ENCODE results near the gene ZPR1.

Gene ZPR1

GRCh38 chr11:116800610-116801009, 12.8 kb upstream of the ZPR1 start:
- in situ Hi-C loops (cut with HindIII; ENCODE audit: low sequenced_read_pairs) = no loop called here
- no peak overlapping the region for H3K4me3 ChIP-seq (ENCODE audit: low read depth, low read length)
- DNase-seq (ENCODE audit: low read depth) = no peak
- no peak for TF ChIP-seq CTCF (IDR thresholded peaks at IDR 0.05; ENCODE audit: low read depth, low read length, missing control alignments)

DNA sequence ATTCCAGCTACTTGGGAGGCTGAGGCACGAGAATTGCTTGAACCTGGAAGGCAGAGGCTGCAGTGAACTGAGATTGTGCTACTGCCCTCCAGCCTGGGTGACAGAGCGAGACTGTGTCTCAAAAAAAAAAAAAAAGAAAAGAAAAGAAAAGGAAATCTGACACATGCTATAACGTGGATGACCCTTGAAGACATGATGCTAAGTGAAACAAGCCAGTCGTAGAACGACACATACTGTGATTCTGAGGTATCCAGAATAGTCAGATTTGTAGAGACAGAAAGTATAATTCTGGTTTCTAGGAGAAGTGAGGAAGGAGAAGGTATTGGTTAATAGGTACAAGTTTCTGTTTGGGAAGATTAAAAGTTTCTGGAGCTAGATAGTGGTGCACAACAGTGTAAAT, 10.5 kb upstream of the ZPR1 start:
- DNase-seq (ENCODE audit: low read depth) = no peak
- in situ Hi-C loops (cut with HindIII; ENCODE audit: low sequenced_read_pairs) = no loop called here
- TF ChIP-seq CTCF (IDR thresholded peaks at IDR 0.05; ENCODE audit: low read depth, low read length, missing control alignments) = no peak
- H3K4me3 ChIP-seq (ENCODE audit: low read depth, low read length) = no peak overlapping the region

- DNase-seq (ENCODE audit: low read depth) = no peak
- no peak for TF ChIP-seq CTCF (IDR thresholded peaks at IDR 0.05; ENCODE audit: low read depth, low read length, missing control alignments)
- H3K4me3 ChIP-seq (ENCODE audit: low read depth, low read length) = no peak overlapping the region
- in situ Hi-C loops (cut with HindIII; ENCODE audit: low sequenced_read_pairs) = no loop called here
Measured at GRCh38 chr11:116797816-116798215, 10.0 kb upstream of the ZPR1 start.

DNA sequence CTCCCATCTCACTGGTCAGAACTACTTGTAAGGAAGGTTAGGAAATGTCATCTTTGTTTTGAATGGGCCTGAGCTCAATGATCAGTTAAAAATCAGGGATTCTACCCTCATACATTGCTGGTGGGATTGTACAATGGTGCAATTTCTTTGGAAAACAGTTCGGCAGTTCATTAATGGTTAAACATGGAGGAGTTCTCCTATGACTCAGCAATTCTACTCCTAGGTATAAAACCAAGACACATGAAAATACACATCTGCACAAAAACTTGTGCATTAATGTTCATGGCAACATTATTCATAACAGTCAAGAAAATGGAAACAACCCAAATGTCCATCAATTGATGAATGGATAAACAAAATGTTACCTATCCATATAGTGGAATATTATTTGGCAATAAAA, 8.7 kb upstream of the ZPR1 start:
- in situ Hi-C loops (cut with HindIII; ENCODE audit: low sequenced_read_pairs) = no loop called here
- H3K4me3 ChIP-seq (ENCODE audit: low read depth, low read length) = no peak overlapping the region
- DNase-seq (ENCODE audit: low read depth) = no peak
- TF ChIP-seq CTCF (IDR thresholded peaks at IDR 0.05; ENCODE audit: low read depth, low read length, missing control alignments) = no peak

DNA sequence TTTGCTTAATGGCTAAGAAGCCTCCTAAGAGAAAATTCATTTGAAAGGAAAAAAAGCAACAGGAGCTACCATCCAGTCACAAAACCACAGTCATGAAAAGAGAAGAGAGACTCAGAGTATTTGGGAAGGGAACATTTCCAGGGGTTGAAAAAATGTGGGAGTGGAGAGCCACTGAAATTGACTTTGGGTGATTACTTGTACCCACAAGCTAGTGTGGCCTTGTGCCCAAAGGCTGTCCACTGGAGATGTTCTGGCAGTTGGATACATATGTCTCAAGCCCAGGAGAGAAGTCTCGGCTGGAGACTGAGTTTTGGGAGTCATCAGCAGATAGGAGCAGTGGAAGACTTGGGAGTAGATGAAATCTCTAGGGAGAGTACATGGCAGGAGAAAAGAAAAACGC, 7.0 kb upstream of the ZPR1 start:
- no peak overlapping the region for H3K4me3 ChIP-seq (ENCODE audit: low read depth, low read length)
- no peak for TF ChIP-seq CTCF (IDR thresholded peaks at IDR 0.05; ENCODE audit: low read depth, low read length, missing control alignments)
- DNase-seq (ENCODE audit: low read depth) = no peak
- in situ Hi-C loops (cut with HindIII; ENCODE audit: low sequenced_read_pairs) = no loop called here

- no peak for DNase-seq (ENCODE audit: low read depth)
- in situ Hi-C loops (cut with HindIII; ENCODE audit: low sequenced_read_pairs) = no loop called here
- TF ChIP-seq CTCF (IDR thresholded peaks at IDR 0.05; ENCODE audit: low read depth, low read length, missing control alignments) = no peak
- no peak overlapping the region for H3K4me3 ChIP-seq (ENCODE audit: low read depth, low read length)
Measured at GRCh38 chr11:116793772-116794097, 5.9 kb upstream of the ZPR1 start.

Data from astrocyte of the cerebellum (primary cell).